Head of caudate nucleus (tissue), 42 donors: ENCODE data around the gene CCDC192.
"Not testable (repeated sequence)": the region's sequence is repeated elsewhere in the genome, so short reads cannot be mapped to it uniquely, and the experiment has no call there.

Source experiments
- DNase-seq, 42 donors: peaks; one replicate each; pipeline versions ENCODE4 v3.0.0 to v3.0.0-alpha.2; 2020 to 2021; ENCODE audit warnings: mixed read lengths in 7 of 42
- intact Hi-C: fragments of 100-400 bp; cut with DNase I; formaldehyde crosslinking; loops from one replicate; pipeline ENCODE4 v1.15.0; 2022

CCDC192 gene

GRCh38 chr5:127696683-127697082, 6.5 kb upstream of the CCDC192 start:
- DNase-seq: no peak
- intact Hi-C loops: no loop called here

GRCh38 chr5:127697894-127698600, 5.1 kb upstream of the CCDC192 start:
- no peak for DNase-seq
- intact Hi-C loops: no loop called here

- intact Hi-C loops: no loop called here
- DNase-seq: no peak
These were observed 3.8 kb upstream of the CCDC192 start for GRCh38 chr5:127699416-127699815.

GRCh38 chr5:127700237-127700766, 2.9 kb upstream of the CCDC192 start:
- DNase-seq: no peak
- intact Hi-C loops: no loop called here

- intact Hi-C loops: no loop called here
- no peak for DNase-seq
These were observed 757 bp upstream of the CCDC192 start for GRCh38 chr5:127702434-127702833.

- intact Hi-C loops: no loop called here
- peak in 6 of 42 donors; percentile 11 to 38 (median 14) for DNase-seq
These were observed 2.1 kb downstream of the CCDC192 start for GRCh38 chr5:127705120-127705892.

GRCh38 chr5:127706691-127707090, 3.5 kb downstream of the CCDC192 start:
- intact Hi-C loops: no loop called here
- DNase-seq: no peak

GRCh38 chr5:127707209-127707608, 4.0 kb downstream of the CCDC192 start:
- intact Hi-C loops: no loop called here
- DNase-seq: no peak

GRCh38 chr5:127713083-127713482, 9.9 kb downstream of the CCDC192 start:
- DNase-seq, intact Hi-C loops: not testable (repeated sequence)

- intact Hi-C loops: no loop called here
- no peak for DNase-seq
These were observed 15.0 kb downstream of the CCDC192 start for GRCh38 chr5:127718181-127718580.

- no peak for DNase-seq
- intact Hi-C loops: no loop called here
These were observed 20.4 kb downstream of the CCDC192 start for GRCh38 chr5:127723571-127723970.

GRCh38 chr5:127725673-127726072, 22.5 kb downstream of the CCDC192 start:
- DNase-seq: no peak
- intact Hi-C loops: no loop called here

- DNase-seq: no peak
- intact Hi-C loops: no loop called here
These were observed 29.8 kb downstream of the CCDC192 start for GRCh38 chr5:127732963-127733362.

GRCh38 chr5:127739348-127739747, 36.2 kb downstream of the CCDC192 start:
- intact Hi-C loops, DNase-seq: not testable (repeated sequence)

- intact Hi-C loops: no loop called here
These were observed 36.7 kb downstream of the CCDC192 start for GRCh38 chr5:127739807-127740384.

GRCh38 chr5:127741412-127741811, 38.2 kb downstream of the CCDC192 start:
- no peak for DNase-seq
- intact Hi-C loops: no loop called here

More at GRCh38 chr5:127739807-127740384, 36.7 kb downstream of the CCDC192 start:
- no peak for DNase-seq

GRCh38 chr5:127744241-127744640, 41.0 kb downstream of the CCDC192 start:
- intact Hi-C loops: no loop called here
- DNase-seq: no peak

- intact Hi-C loops: no loop called here
- no peak for DNase-seq
These were observed 43.6 kb downstream of the CCDC192 start for GRCh38 chr5:127746756-127747155.

GRCh38 chr5:127752503-127753265, 49.5 kb downstream of the CCDC192 start:
- DNase-seq, intact Hi-C loops: not testable (repeated sequence)
